Bronchial epithelial cell (primary cell): ENCODE data around the gene CD200R1. TPM values are rescaled to one million over a fixed set of nuclear protein-coding genes. Genes with fewer than 3 reads are reported as not detected.

ENCODE experiments used
- DNase-seq: peaks from one replicate; pipeline ENCODE4 v3.0.0-alpha.2; 2010; ENCODE audit warnings: low read depth
- FAIRE-seq: peaks from 2 replicates; lab custom pipeline; 2011; peaks lifted over from hg19 to GRCh38; lab: Jason Lieb, UNC
- H3K27me3 ChIP-seq: 2 replicates; pipeline ENCODE4 v1.5.1; 2011; ENCODE audit warnings: low read length; ENCODE audit not compliant: control insufficient read depth, insufficient read depth
- H3K36me3 ChIP-seq: 2 replicates; pipeline ENCODE4 v1.5.1; 2011; ENCODE audit warnings: low read length; ENCODE audit not compliant: control insufficient read depth, insufficient read depth
- H3K4me3 ChIP-seq: 2 replicates; pipeline ENCODE4 v1.5.1; 2011; ENCODE audit warnings: mild to moderate bottlenecking, low read depth, low read length, control low read depth
- CTCF ChIP-seq: IDR thresholded peaks from 2 replicates; pipeline ENCODE4 v1.5.1; 2011; ENCODE audit warnings: mild to moderate bottlenecking, moderate library complexity, low read length, control low read depth, inconsistent platforms; ENCODE audit not compliant: insufficient read depth, severe bottlenecking
- total RNA-seq: library from RNA; depleted of rRNA; stranded (reverse); fragments of >200 nt; gene quantifications from 2 replicates; pipeline ENCODE4 v1.2.1, GENCODE V29; 2014

Gene CD200R1
- total RNA-seq, 1 donor from 2014 or later = not detected

- Histone ChIP-seq H3K4me3 (no peak overlapping the region), H3K27me3 (no peaks in the 10 kb centered on the region), H3K36me3 (no peaks in the 10 kb centered on the region)
- no peak for DNase-seq
- no peak for FAIRE-seq
- no peak for TF ChIP-seq CTCF
These were observed 15.9 kb downstream of the CD200R1 start for GRCh38 chr3:112958811-112959560.

- H3K4me3 ChIP-seq = no peak overlapping the region
- DNase-seq (no peak), FAIRE-seq (no peak)
- no peaks in the 10 kb centered on the region for H3K36me3 ChIP-seq
- TF ChIP-seq CTCF = no peak
- no peaks in the 10 kb centered on the region for H3K27me3 ChIP-seq
These were observed 18.6 kb downstream of the CD200R1 start for GRCh38 chr3:112956351-112956750.

GRCh38 chr3:112948346-112948838, 26.5 kb downstream of the CD200R1 start:
- Histone ChIP-seq H3K4me3 (no peak overlapping the region), H3K27me3 (no peaks in the 10 kb centered on the region), H3K36me3 (no peaks in the 10 kb centered on the region)
- no peak for FAIRE-seq
- no peak for DNase-seq
- no peak for TF ChIP-seq CTCF

GRCh38 chr3:112931736-112932521, 43.0 kb downstream of the CD200R1 start:
- H3K36me3 ChIP-seq = no peaks in the 10 kb centered on the region
- TF ChIP-seq CTCF = no peak
- H3K4me3 ChIP-seq = no peak overlapping the region
- FAIRE-seq (no peak), DNase-seq (no peak)
- no peaks in the 10 kb centered on the region for H3K27me3 ChIP-seq

GRCh38 chr3:112930771-112931170, 44.1 kb downstream of the CD200R1 start:
- Histone ChIP-seq H3K36me3 (no peaks in the 10 kb centered on the region), H3K27me3 (no peaks in the 10 kb centered on the region), H3K4me3 (no peak overlapping the region)
- TF ChIP-seq CTCF = no peak
- no peak for FAIRE-seq
- DNase-seq = peak; percentile 56
